ENCODE measurements around the gene FNBP1L.
A peak's percentile ranks its signal among the peaks of the same experiment; 100 is the strongest.

The FNBP1L gene

GRCh38 chr1:93447481-93448291, at the start of gene FNBP1L:
TSS of gene FNBP1L (plus strand) at chr1:93448118. CDS start at chr1:93448282, 164 bp downstream.
- peak; percentile 13 for DNase-seq (ENCODE audit: low read depth, low spot score)

GRCh38 chr1:93399781-93400180, 48.1 kb upstream of the FNBP1L start:
- no peak for DNase-seq (ENCODE audit: low read depth, low spot score)

DNA sequence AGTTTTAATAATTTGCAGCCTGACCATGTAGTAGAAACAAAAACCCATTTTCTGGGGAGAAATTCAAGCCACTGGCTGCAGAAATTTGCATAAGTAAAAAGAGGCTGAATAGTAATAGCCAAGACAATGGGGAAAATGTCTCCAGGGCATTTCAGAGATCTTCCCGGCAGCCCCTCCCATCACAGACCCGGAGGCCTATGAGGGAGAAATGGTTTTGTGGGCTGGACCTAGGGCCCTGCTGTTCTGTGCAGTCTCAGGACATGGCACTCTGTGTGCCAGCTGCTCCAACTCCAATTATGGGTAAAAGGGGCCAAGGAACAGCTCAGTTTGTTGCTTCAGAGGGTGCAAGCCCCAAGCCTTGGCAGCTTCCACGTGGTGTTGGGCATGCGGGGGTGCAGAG, 39.7 kb upstream of the FNBP1L start:
- DNase-seq (ENCODE audit: low read depth, low spot score) = no peak

GRCh38 chr1:93411000-93411399, 36.9 kb upstream of the FNBP1L start:
- DNase-seq (ENCODE audit: low read depth, low spot score) = no peak

DNA sequence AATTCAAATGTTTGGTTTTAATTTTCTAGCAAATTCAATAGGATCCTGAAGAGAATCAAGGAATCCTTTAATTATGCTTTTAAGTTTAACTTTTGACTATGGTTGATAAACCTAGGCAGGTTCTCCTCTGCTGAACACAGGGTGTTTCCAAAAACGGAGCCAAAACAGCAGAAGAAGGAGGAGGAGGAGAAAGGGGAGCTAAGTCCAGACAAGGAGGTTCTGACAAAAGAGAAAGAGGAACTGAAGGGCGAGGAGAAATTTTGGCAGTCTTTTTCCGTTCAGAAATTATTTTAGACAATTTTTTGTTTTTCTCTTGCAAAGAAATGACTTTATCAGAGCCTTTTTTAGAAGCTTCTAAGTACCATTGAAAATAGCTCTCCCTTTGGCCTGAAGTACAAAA, 33.2 kb upstream of the FNBP1L start:
- DNase-seq (ENCODE audit: low read depth, low spot score) = no peak

GRCh38 chr1:93415296-93415695, 32.6 kb upstream of the FNBP1L start:
- DNase-seq (ENCODE audit: low read depth, low spot score) = no peak

- no peak for DNase-seq (ENCODE audit: low read depth, low spot score)
These were observed 31.7 kb upstream of the FNBP1L start for GRCh38 chr1:93416183-93416582.

DNA sequence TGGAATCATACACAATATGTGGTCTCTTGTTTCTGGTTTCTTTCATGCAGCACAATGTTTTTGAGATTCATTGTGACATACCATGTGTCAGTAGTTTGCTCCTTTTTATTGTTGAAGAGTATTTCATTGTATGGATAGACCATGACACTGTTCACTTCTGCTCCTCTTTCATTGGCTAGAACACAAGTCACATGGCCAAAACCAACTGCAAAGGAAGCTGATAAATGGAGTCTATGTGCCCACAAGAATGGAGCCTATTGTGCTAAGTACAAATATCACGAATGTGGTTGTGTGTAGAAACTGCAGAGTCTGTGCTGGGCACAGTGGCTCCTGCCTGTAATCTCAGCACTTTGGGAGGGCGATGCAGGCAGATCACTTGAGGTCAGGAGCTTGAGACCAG, 28.6 kb upstream of the FNBP1L start:
- DNase-seq (ENCODE audit: low read depth, low spot score) = no peak

- no peak for DNase-seq (ENCODE audit: low read depth, low spot score)
These were observed 27.5 kb upstream of the FNBP1L start for GRCh38 chr1:93420400-93420799.

- no peak for DNase-seq (ENCODE audit: low read depth, low spot score)
These were observed 21.7 kb upstream of the FNBP1L start for GRCh38 chr1:93426181-93426580.

- DNase-seq (ENCODE audit: low read depth, low spot score) = no peak
These were observed 20.3 kb upstream of the FNBP1L start for GRCh38 chr1:93427656-93428055.

- DNase-seq (ENCODE audit: low read depth, low spot score) = no peak
These were observed 14.4 kb upstream of the FNBP1L start for GRCh38 chr1:93433407-93433961.

DNA sequence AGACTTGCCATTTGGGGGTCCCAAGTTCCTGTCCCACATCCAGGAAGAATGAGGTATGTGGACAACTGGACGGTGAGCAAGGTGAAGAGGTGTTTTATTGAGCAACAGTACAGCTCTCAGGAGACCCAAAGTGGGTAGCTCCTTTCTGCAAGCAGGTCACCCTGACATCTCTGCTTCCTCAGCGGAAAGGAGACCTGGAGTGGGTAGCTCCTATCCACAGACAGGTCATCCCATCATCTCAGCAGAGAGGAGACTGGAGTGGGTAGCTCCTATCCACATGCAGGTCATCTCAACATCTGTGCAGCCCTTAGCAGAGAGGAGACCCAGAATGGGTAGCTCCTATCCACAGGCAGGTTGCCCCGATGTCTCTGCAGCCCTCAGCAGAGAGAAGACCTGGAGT, 13.8 kb upstream of the FNBP1L start:
- no peak for DNase-seq (ENCODE audit: low read depth, low spot score)

GRCh38 chr1:93434987-93435386, 12.9 kb upstream of the FNBP1L start:
- no peak for DNase-seq (ENCODE audit: low read depth, low spot score)

DNA sequence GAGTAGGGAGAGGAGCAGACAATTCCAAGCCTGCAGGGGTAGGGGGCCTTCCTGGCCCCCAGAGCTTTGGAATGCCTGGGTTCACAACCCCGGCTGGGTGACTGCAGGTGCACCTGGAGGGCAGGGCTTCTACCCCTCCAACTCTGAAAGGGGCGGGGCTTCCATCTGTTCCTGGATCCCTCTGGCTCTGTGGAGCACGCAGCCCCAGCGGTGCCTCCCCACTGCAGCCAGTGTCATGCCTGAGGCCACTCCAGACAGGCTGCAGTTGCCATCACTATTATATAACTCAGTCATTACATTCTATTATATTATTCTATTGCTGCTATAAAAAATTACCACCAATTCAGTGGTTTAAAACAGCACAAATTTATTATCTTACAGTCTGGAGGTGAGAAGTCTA, 12.5 kb upstream of the FNBP1L start:
- no peak for DNase-seq (ENCODE audit: low read depth, low spot score)

DNA sequence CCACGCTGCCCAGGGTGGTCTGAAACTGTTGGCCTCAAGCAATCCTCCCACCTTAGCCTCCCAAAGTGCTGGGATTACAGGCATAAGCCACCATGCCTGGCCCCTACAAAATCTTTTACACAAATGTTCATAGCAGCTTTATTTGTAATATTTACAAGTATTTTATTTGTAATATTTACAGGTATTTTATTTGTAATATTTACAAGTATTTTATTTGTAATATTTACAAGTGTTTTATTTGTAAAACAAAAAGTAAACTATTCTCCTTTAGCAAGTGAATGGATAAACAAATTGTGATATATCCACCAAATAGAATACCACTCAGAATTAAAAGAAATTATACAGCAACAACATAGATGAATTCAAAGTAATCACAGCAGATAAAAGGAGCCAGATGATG, 11.4 kb upstream of the FNBP1L start:
- no peak for DNase-seq (ENCODE audit: low read depth, low spot score)

DNA sequence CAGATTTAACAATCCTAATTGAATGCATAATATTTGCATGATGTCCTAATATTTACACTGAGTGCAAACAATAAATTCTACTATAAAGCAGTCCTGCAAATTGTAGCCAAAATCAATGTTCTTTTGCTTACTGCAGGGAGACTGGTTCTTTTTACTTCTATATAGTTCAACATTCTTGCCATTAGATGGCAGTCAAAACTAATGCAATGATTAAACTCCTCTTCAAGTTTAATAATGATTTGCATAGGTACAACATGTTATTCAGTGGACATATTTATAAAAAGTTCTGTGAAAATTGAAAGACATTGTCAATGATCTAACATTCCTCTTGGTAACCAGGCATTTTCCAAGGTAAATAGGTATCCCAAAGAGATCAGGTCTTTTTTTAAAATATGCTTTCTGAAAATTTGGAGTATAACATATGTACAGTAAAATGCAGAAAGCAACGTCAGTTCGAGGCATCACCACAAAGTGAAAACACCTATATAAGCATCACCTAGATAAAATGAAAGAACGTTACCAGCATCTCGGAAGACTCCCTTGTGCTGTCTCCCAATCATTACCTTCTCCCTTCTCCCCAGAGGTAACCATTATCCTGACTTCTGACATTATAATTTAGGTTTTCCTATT, 9.8 kb upstream of the FNBP1L start:
- no peak for DNase-seq (ENCODE audit: low read depth, low spot score)

- no peak for DNase-seq (ENCODE audit: low read depth, low spot score)
These were observed 9.2 kb upstream of the FNBP1L start for GRCh38 chr1:93438716-93439115.

- DNase-seq (ENCODE audit: low read depth, low spot score) = no peak
These were observed 7.6 kb upstream of the FNBP1L start for GRCh38 chr1:93440272-93440671.

DNA sequence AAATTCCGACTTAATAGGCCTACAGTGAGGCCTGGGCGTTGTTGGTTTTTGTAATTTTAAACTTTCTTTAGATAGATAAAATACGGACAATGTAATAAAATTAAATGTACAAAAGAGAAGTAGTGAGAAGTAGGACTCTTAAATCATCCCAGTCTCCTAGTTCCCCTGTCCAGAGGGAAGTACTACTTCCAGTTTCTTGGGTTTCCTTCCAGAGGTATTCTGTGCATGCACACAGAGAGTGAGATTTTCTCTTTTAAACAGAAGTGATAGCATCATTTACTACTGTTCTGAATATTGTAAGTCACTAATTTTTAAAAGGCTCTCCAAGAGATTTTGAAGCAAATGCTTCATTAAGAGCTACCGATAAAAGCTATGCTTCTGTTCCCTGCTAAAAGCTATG, 7.2 kb upstream of the FNBP1L start:
- DNase-seq (ENCODE audit: low read depth, low spot score) = no peak

DNA sequence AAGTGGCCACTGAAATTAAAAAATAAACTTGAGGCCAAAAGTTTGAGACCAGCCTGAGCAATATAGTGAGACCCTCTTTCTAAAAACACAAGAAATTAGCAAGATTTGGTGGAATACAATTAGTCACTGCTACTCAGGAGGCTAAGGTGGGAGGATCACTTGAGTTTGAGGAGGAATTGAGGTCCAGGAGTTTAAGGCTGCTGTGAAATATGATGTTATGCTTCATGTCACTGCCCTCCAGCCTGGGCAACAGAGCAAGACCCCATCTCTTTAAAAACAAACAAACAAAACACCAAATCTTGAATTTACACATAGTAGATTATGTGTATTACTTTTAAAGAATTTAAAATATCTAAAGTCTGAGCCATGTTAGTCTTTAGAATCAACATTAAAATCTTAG, 6.3 kb upstream of the FNBP1L start:
- no peak for DNase-seq (ENCODE audit: low read depth, low spot score)

GRCh38 chr1:93442008-93442666, 5.8 kb upstream of the FNBP1L start:
- no peak for DNase-seq (ENCODE audit: low read depth, low spot score)

- no peak for DNase-seq (ENCODE audit: low read depth, low spot score)
These were observed 5.2 kb upstream of the FNBP1L start for GRCh38 chr1:93442741-93443140.
